PC-3 (cell line): ENCODE results near the gene PDF. TPM values are rescaled to one million over a fixed set of nuclear protein-coding genes. Genes with fewer than 3 reads are reported as not detected.
"Not testable (repeated sequence)": the region's sequence is repeated elsewhere in the genome, so short reads cannot be mapped to it uniquely, and the experiment has no call there.

Experiments
- ATAC-seq: fragments of 200-7000 bp; cut with Tn5 transposase; 2 replicates; pipeline ENCODE4 v1.9.1; 2020; ENCODE audit warnings: mild to moderate bottlenecking, moderate library complexity
- BruUV-seq: library from RNA; stranded (reverse); fragments of 400-500 nt; replicated peaks from 2 replicates; lab custom pipeline; 2021; lab: Mats Ljungman, UMichigan
- CTCF ChIA-PET: fragments of 300-600 bp; sonication (Branson Sonifier 250); formaldehyde crosslinking; loops from one replicate; lab custom pipeline; 2022; ENCODE audit warnings: antibody characterized with exemption; lab: Charles Lee
- POLR2A ChIA-PET: fragments of 300-600 bp; sonication (Branson Sonifier 250); formaldehyde crosslinking; loops from one replicate; lab custom pipeline; 2022; ENCODE audit warnings: antibody characterized with exemption; ENCODE audit not compliant: unreplicated experiment; lab: Charles Lee
- DNase-seq: peaks from one replicate; pipeline ENCODE4 v3.0.0-alpha.2; 2015
- H2AFZ ChIP-seq: fragments of 300-600 bp; sonication (generic); 2 replicates; pipeline ENCODE4 v1.6.0; 2016; ENCODE audit warnings: antibody characterized with exemption, low read length
- H3F3A ChIP-seq: fragments of 300-600 bp; sonication (generic); one replicate; pipeline ENCODE4 v1.6.0; 2017; ENCODE audit warnings: antibody characterized with exemption, low read length, control low read depth, mild to moderate bottlenecking; ENCODE audit not compliant: unreplicated experiment
- H3K27ac ChIP-seq: fragments of 300-600 bp; sonication (generic); 2 replicates; pipeline ENCODE4 v1.5.1; 2016; ENCODE audit warnings: mild to moderate bottlenecking, low read length
- H3K27me3 ChIP-seq: fragments of 300-600 bp; sonication (generic); 2 replicates; pipeline ENCODE4 v1.6.1; 2016; ENCODE audit warnings: low read length, mixed read lengths
- H3K36me3 ChIP-seq: fragments of 300-600 bp; sonication (generic); 2 replicates; pipeline ENCODE4 v1.6.1; 2016; ENCODE audit warnings: low read depth, mixed run types, low read length, mixed read lengths
- H3K4me1 ChIP-seq: fragments of 300-600 bp; sonication (generic); 2 replicates; pipeline ENCODE4 v1.5.1; 2016; ENCODE audit warnings: low read length; ENCODE audit not compliant: insufficient read depth
- H3K4me2 ChIP-seq: fragments of 300-600 bp; sonication (generic); 2 replicates; pipeline ENCODE4 v1.6.0; 2016; ENCODE audit warnings: low read length
- H3K4me3 ChIP-seq: fragments of 300-600 bp; sonication (generic); 2 replicates; pipeline ENCODE4 v1.5.1; 2016; ENCODE audit warnings: mild to moderate bottlenecking, low read length, mixed read lengths
- H3K79me2 ChIP-seq: fragments of 300-600 bp; sonication (generic); 2 replicates; pipeline ENCODE4 v1.6.1; 2017; ENCODE audit warnings: low read length, mixed read lengths
- H3K9ac ChIP-seq: fragments of 300-600 bp; sonication (generic); 2 replicates; pipeline ENCODE4 v1.6.0; 2016; ENCODE audit warnings: mild to moderate bottlenecking, low read length
- H3K9me2 ChIP-seq: fragments of 300-600 bp; sonication (generic); replicated peaks from 2 replicates; pipeline ENCODE4 v1.6.1; 2016; ENCODE audit warnings: mixed run types, low read length, mixed read lengths
- H3K9me3 ChIP-seq: fragments of 300-600 bp; sonication (generic); 2 replicates; pipeline ENCODE4 v1.6.1; 2016; ENCODE audit warnings: low read length, mixed read lengths
- H4K20me1 ChIP-seq: fragments of 300-600 bp; sonication (generic); 2 replicates; pipeline ENCODE4 v1.6.1; 2016; ENCODE audit warnings: low read length, mixed read lengths
- EZH2 ChIP-seq: fragments of 300-600 bp; sonication (generic); IDR thresholded peaks from one replicate; pipeline ENCODE4 v1.6.1; 2017; ENCODE audit warnings: antibody characterized with exemption, mild to moderate bottlenecking, low read length; ENCODE audit not compliant: unreplicated experiment
- EZH2phosphoT487 ChIP-seq: fragments of 300-600 bp; sonication (generic); IDR thresholded peaks from 2 replicates; pipeline ENCODE4 v1.6.1; 2018; ENCODE audit warnings: mild to moderate bottlenecking, antibody characterized with exemption, low read length, borderline replicate concordance
- intact Hi-C: fragments of 100-400 bp; cut with micrococcal nuclease; formaldehyde crosslinking; loops from 2 replicates; pipeline ENCODE4 v1.9.0; 2023
- total RNA-seq: library from RNA; depleted of rRNA; stranded (reverse); fragments of >200 nt; gene quantifications from 2 replicates; pipeline ENCODE4 v1.2.3, GENCODE V29; 2014
- TF ChIP-seq, protein P1 (sequence below): fragments of 300-600 bp; sonication (generic); conservative IDR thresholded peaks from 2 replicates; pipeline ENCODE4 v1.5.1; 2017; ENCODE audit warnings: antibody characterized with exemption, low read depth, mild to moderate bottlenecking, low read length

The PDF gene
- total RNA-seq, 1 experiment from 2014 or later, result 30.6 TPM

DNA sequence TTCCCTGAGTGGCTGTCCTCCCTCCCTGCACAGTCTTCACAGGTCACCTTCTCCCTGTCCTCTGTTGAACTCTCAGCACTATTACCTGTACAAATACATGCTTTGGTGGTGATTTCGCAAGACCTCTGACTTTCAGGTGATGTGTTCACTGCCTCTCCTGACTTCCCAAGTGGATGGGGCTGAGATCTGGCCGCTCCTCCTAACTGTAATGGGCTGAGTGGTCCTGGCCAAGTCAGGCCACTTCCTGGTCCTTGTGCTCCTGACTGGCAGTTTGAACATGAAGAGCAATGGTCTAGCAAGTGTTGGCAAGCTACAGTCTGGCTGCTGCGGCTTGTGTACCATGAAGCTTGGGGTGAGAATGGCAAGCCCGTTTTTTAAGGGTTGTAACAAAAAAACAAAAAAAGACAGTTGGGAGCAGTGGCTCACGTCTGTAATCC, 32.9 kb upstream of the PDF start:
- Histone ChIP-seq H3K9me2 (no peaks in the 10 kb centered on the region), H3K36me3 (peaks cover 15% of the 10 kb centered on the region), H3K4me2 (no peak overlapping the region), H2AFZ (no peak overlapping the region), H3K9ac (no peak overlapping the region), H3K27ac (no peak overlapping the region), H3K9me3 (no peaks in the 10 kb centered on the region), H3K4me3 (no peak overlapping the region), H3K79me2 (no peaks in the 10 kb centered on the region), H3K4me1 (no peaks in the 10 kb centered on the region), H3K27me3 (no peaks in the 10 kb centered on the region), H3F3A (no peaks in the 10 kb centered on the region), H4K20me1 (no peaks in the 10 kb centered on the region)
- no peak for DNase-seq
- BruUV-seq, result no TSS peak
- CTCF ChIA-PET, result no interaction called here
- POLR2A ChIA-PET, result no interaction called here
- TF ChIP-seq EZH2 (no peak), EZH2phosphoT487 (no peak)
- TF ChIP-seq, protein P1, sequence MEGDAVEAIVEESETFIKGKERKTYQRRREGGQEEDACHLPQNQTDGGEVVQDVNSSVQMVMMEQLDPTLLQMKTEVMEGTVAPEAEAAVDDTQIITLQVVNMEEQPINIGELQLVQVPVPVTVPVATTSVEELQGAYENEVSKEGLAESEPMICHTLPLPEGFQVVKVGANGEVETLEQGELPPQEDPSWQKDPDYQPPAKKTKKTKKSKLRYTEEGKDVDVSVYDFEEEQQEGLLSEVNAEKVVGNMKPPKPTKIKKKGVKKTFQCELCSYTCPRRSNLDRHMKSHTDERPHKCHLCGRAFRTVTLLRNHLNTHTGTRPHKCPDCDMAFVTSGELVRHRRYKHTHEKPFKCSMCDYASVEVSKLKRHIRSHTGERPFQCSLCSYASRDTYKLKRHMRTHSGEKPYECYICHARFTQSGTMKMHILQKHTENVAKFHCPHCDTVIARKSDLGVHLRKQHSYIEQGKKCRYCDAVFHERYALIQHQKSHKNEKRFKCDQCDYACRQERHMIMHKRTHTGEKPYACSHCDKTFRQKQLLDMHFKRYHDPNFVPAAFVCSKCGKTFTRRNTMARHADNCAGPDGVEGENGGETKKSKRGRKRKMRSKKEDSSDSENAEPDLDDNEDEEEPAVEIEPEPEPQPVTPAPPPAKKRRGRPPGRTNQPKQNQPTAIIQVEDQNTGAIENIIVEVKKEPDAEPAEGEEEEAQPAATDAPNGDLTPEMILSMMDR, result no peak
- intact Hi-C loops, result no loop called here
- no peak for ATAC-seq

DNA sequence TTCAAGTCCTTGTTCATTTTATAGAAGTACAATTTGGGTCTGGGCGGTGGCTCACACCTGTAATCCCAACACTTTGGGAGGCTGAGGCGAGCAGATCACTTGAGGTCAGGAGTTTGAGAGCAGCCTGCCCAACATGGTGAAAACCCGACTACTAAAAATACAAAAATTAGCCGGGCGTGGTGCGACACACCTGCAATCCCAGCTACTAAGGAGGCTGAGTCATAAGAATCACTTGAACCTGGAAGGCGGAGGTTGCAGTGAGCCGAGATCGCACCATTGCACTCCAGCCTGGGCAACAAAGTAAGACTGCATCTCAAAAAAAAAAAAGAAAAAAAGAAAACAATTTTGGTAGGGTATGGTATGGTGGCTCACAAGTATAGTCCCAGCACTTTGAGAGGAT, 29.7 kb upstream of the PDF start:
- ATAC-seq, H3K36me3 ChIP-seq, H3K27me3 ChIP-seq, CTCF ChIA-PET, H3K9me2 ChIP-seq, H3K4me1 ChIP-seq, H3K9ac ChIP-seq, H3K9me3 ChIP-seq, H3F3A ChIP-seq, H3K4me2 ChIP-seq, intact Hi-C loops, BruUV-seq, H2AFZ ChIP-seq, DNase-seq, H3K79me2 ChIP-seq, POLR2A ChIA-PET, H4K20me1 ChIP-seq, H3K27ac ChIP-seq, H3K4me3 ChIP-seq: not testable (repeated sequence)

DNA sequence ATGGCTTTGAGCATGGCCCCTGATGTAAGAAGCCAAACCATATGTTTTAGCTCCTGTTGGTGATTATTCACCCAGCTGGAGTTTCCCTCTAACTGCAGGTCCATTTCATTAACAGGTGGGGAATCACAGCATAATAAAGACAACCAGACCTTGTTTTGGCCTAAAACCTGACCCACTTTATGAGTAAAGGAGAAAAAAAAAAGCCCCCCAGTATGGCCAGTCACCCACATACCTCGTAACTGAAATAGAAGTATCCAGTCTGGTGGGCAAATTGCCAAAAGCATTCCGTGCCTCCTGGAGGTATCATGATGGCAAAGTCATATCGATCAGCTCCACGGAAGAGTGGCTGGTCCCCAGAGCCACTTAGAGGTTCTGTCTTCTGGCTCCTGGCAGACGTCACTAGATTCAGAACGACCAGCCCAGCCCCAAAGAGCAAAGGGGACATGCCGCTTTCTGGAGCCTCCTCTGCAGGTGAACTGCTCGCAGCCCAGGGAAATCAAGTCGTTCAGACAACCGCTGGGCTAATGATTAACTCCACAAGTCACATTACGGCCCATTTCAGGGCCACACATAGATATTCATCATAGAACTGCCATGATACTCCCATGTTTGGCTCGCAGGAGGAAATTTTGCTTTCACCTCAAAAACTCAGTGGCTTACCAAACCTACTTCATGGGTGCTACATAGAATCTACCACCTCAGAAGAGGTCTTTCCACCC, 21.1 kb upstream of the PDF start, which contains the start of gene TMED6:
Gene TMED6 (minus strand): TSS at position 478 of the 719 bp plus-strand sequence. CDS start 33 bp downstream, at position 445.
- Histone ChIP-seq H3K9me2 (no peaks in the 10 kb centered on the region), H3K79me2 (no peaks in the 10 kb centered on the region), H3K27me3 (no peaks in the 10 kb centered on the region), H3K27ac (no peak within 1 kb of the TSS), H3F3A (no peaks in the 10 kb centered on the region), H2AFZ (no peak within 1 kb of the TSS), H3K9ac (no peak within 1 kb of the TSS), H3K4me2 (no peak within 1 kb of the TSS), H4K20me1 (no peaks in the 10 kb centered on the region), H3K36me3 (no peaks in the 10 kb centered on the region; the same call in 1 of the 2 replicates), H3K4me1 (no peaks in the 10 kb centered on the region; the same call in 1 of the 2 replicates), H3K9me3 (no peaks in the 10 kb centered on the region), H3K4me3 (no peak within 1 kb of the TSS)
- BruUV-seq, result no TSS peak
- CTCF ChIA-PET, result interaction anchor here (0.6 kb wide), 1 partner anchor 150 kb away, joined by 3 read pairs; no protein-coding TSS in a partner anchor
- no peak for DNase-seq
- TF ChIP-seq EZH2phosphoT487 (no peak), EZH2 (no peak)
- TF ChIP-seq, protein P1, result no peak
- intact Hi-C loops, result no loop called here
- POLR2A ChIA-PET, result interaction anchor here (0.7 kb wide), 1 partner anchor 421 kb away, joined by 8 read pairs; no protein-coding TSS in a partner anchor
- ATAC-seq, result no peak
